Uterus (tissue), 2 donors: ENCODE results near the gene NMT1.

Source experiments
- CTCF ChIP-seq, 4 experiments: fragments of 200-600 bp in 2 of 4; fragments of 450-650 bp in 2 of 4; sonication (generic) in 2 of 4; IDR thresholded peaks; one replicate each; pipeline ENCODE4 v1.5.1; 2016 to 2019; ENCODE audit warnings: antibody characterized with exemption in 4 of 4, mild to moderate bottlenecking in 2 of 4, moderate library complexity in 1 of 4
- POLR2A ChIP-seq, 2 donors: fragments of 450-650 bp; IDR thresholded peaks; one replicate each; pipeline ENCODE4 v1.6.1; 2016; ENCODE audit warnings: antibody characterized with exemption in 2 of 2, mild to moderate bottlenecking in 1 of 2, moderate library complexity in 1 of 2

DNA sequence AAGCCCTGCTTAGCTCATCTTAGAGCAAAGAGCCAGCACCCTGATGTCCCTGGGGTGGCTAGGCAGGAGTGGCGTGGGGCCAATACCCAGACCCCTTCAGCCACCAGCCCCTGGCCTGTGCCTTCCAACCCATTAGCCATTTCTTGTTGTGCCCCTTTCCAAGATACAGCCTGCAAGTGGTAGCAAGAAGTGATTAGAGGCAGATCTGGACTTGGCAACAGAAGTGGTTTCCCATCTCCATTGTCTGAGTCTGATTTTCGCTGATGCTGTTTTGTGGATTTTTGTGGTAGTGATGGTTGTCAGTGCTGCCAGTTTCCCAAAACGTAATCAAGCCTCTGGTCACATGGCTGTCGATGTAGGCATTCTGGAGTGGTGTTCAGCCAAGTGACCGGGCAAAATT is 45.5 kb downstream of the NMT1 start:
- TF ChIP-seq CTCF (IDR thresholded peaks at IDR 0.05) (no peak), POLR2A (IDR thresholded peaks at IDR 0.05) (no peak)
